WTC11 (cell line): ENCODE data around the gene AJM1. TPM values are rescaled to one million over a fixed set of nuclear protein-coding genes. Genes with fewer than 3 reads are reported as not detected.

Experiments
- ATAC-seq: fragments of 200-7000 bp; cut with Tn5 transposase; 2 replicates; pipeline ENCODE4 v1.10.0; 2021; ENCODE audit warnings: mild to moderate bottlenecking, moderate library complexity
- CTCF ChIA-PET: fragments of 300-600 bp; sonication (Branson Sonifier 250); formaldehyde crosslinking; loops from one replicate; lab custom pipeline; 2021; ENCODE audit warnings: antibody characterized with exemption; lab: Charles Lee
- POLR2A ChIA-PET: fragments of 350-600 bp; sonication (Branson Sonifier 250); formaldehyde crosslinking; loops from one replicate; lab custom pipeline; 2021; ENCODE audit warnings: antibody characterized with exemption; lab: Charles Lee
- DNase-seq: peaks from one replicate; pipeline ENCODE4 v3.0.0; 2021; ENCODE audit warnings: low spot score
- H3K27ac Mint-ChIP-seq: 2 replicates; pipeline ENCODE4 v1.8.0; 2021; ENCODE audit warnings: mixed read lengths
- H3K27me3 Mint-ChIP-seq: 2 replicates; pipeline ENCODE4 v1.8.0; 2021; ENCODE audit warnings: low read depth, mild to moderate bottlenecking, moderate library complexity, mixed read lengths
- H3K36me3 Mint-ChIP-seq: 2 replicates; pipeline ENCODE4 v1.8.0; 2021; ENCODE audit warnings: mixed read lengths
- H3K4me1 Mint-ChIP-seq: 2 replicates; pipeline ENCODE4 v1.8.0; 2022; ENCODE audit warnings: mixed read lengths
- H3K4me3 Mint-ChIP-seq: 2 replicates; pipeline ENCODE4 v1.8.0; 2021; ENCODE audit warnings: mild to moderate bottlenecking, moderate library complexity, mixed read lengths
- H3K9me3 Mint-ChIP-seq: 2 replicates; pipeline ENCODE4 v1.8.0; 2021; ENCODE audit warnings: mixed read lengths
- ATF6 ChIP-seq: sonication (generic); formaldehyde crosslinking; IDR thresholded peaks from 2 replicates; pipeline ENCODE4 v1.8.1; 2023; ENCODE audit warnings: mild to moderate bottlenecking, missing genetic modification reagents
- JUN ChIP-seq: sonication (generic); formaldehyde crosslinking; IDR thresholded peaks from 2 replicates; pipeline ENCODE4 v1.8.0; 2023; ENCODE audit warnings: mild to moderate bottlenecking, missing genetic modification reagents
- KAT7 ChIP-seq: sonication (generic); formaldehyde crosslinking; IDR thresholded peaks from 2 replicates; pipeline ENCODE4 v1.8.1; 2023; ENCODE audit warnings: missing genetic modification reagents, mild to moderate bottlenecking, borderline replicate concordance
- SOX15 ChIP-seq: fragments of 250-450 bp; sonication (Bioruptor Pico); IDR thresholded peaks from 2 replicates; pipeline ENCODE4 v1.9.0; 2021; ENCODE audit warnings: mild to moderate bottlenecking
- TP53 ChIP-seq: sonication (generic); formaldehyde crosslinking; IDR thresholded peaks from 2 replicates; pipeline ENCODE4 v1.8.1; 2023; ENCODE audit warnings: mild to moderate bottlenecking, missing genetic modification reagents
- ZNF138 ChIP-seq: sonication (generic); formaldehyde crosslinking; conservative IDR thresholded peaks from 2 replicates; pipeline ENCODE4 v1.8.1; 2022; ENCODE audit warnings: mild to moderate bottlenecking, moderate library complexity, missing genetic modification reagents
- ZNF396 ChIP-seq: fragments of 250-450 bp; sonication (Bioruptor Pico); IDR thresholded peaks from 2 replicates; pipeline ENCODE4 v1.8.0; 2021; ENCODE audit warnings: mild to moderate bottlenecking, moderate library complexity, borderline replicate concordance
- ZNF425 ChIP-seq: fragments of 250-450 bp; sonication (Bioruptor Pico); conservative IDR thresholded peaks from 2 replicates; pipeline ENCODE4 v1.9.0; 2021; ENCODE audit warnings: mild to moderate bottlenecking
- total RNA-seq: library from RNA; stranded (reverse); gene quantifications from 3 replicates; pipeline ENCODE4 v1.2.3, GENCODE V29; 2021
- TF ChIP-seq, protein P1 (sequence below): sonication (generic); formaldehyde crosslinking; IDR thresholded peaks from 2 replicates; pipeline ENCODE4 v1.8.1; 2022; ENCODE audit warnings: missing genetic modification reagents, borderline replicate concordance
- TF ChIP-seq, protein P2 (sequence below): sonication (generic); formaldehyde crosslinking; IDR thresholded peaks from 2 replicates; pipeline ENCODE4 v1.8.0; 2022; ENCODE audit warnings: missing genetic modification reagents
- TF ChIP-seq, protein P3 (sequence below): sonication (generic); formaldehyde crosslinking; IDR thresholded peaks from 2 replicates; pipeline ENCODE4 v1.8.1; 2023; ENCODE audit warnings: mild to moderate bottlenecking, missing genetic modification reagents, borderline replicate concordance

The AJM1 gene
- total RNA-seq, 1 experiment from 2014 or later = 1.6 TPM

- TF ChIP-seq ZNF138 (CRISPR knock-in tag) = no peak
- no peak for TF ChIP-seq KAT7 (CRISPR knock-in tag)
These were observed 7.9 kb downstream of the AJM1 start (continued) for GRCh38 chr9:136849960-136850865.

DNA sequence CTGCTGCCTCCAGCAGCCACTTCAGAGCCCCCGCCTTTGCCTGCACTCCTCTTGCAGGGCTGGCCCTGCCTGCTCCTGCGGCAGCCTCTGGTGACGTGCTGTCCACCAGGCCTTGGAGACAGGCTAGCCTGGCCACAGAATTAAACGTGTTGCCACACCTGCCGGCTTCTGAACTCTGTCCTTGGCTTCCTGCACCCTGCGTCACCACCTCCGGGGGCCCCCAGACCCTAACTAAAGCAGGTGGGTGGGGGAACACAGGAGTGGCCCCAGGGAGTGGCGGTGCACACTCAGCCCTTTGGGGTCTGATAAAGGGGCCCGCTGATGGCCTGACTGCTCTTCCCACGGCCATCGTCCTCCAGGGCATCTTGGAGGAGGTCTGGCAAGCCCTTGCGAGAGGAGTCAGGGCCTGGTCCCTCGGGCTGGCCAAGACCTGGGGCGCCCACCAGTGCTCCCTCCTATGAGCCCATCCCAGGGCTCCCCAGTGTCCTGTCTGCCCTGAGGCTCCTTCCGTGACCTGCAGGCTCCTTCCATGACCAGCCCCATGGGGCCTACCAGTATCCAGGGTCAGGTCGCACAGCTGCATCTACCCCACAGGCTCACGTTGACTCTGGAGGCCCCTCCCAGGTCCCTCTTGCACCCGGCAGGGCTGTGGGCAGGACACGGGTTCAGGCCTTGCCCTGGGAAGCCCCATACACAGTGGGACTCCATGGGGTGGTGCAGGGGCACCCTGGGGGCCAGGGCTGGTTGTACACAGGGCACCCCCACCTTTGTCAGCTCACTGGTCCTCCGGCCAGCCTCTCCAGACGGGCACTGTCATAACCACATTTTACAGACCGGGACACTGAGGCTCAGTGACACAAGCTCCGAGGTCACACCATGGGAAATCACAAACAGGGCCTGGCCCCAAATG is 8.8 kb downstream of the AJM1 start:
- Mint-ChIP-seq H3K9me3 (no peaks in the 10 kb centered on the region), H3K36me3 (peaks cover 2% of the 10 kb centered on the region; the same call in 1 of the 2 replicates), H3K4me3 (no peak overlapping the region; the same call in 1 of the 2 replicates), H3K27me3 (peaks cover 3% of the 10 kb centered on the region), H3K27ac (no peak overlapping the region), H3K4me1 (peaks cover 4% of the 10 kb centered on the region)
- POLR2A ChIA-PET = interaction anchor here (0.8 to 1.0 kb wide), 2 partner anchors 9 to 11 kb away, joined by 3 read pairs; no protein-coding TSS in a partner anchor
- DNase-seq (no peak), ATAC-seq (no peak)
- CTCF ChIA-PET = interaction anchor here (1.2 kb wide), 1 partner anchor 184 kb away, joined by 3 read pairs; no protein-coding TSS in a partner anchor
- TF ChIP-seq SOX15 (CRISPR knock-in tag) (no peak), ZNF396 (CRISPR knock-in tag) (no peak), JUN (CRISPR knock-in tag) (no peak), ATF6 (CRISPR knock-in tag) (no peak), TP53 (CRISPR knock-in tag) (no peak), ZNF425 (CRISPR knock-in tag) (no peak)
- TF ChIP-seq, protein P1, sequence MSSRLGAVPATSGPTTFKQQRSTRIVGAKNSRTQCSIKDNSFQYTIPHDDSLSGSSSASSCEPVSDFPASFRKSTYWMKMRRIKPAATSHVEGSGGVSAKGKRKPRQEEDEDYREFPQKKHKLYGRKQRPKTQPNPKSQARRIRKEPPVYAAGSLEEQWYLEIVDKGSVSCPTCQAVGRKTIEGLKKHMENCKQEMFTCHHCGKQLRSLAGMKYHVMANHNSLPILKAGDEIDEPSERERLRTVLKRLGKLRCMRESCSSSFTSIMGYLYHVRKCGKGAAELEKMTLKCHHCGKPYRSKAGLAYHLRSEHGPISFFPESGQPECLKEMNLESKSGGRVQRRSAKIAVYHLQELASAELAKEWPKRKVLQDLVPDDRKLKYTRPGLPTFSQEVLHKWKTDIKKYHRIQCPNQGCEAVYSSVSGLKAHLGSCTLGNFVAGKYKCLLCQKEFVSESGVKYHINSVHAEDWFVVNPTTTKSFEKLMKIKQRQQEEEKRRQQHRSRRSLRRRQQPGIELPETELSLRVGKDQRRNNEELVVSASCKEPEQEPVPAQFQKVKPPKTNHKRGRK = no peak
- TF ChIP-seq, protein P2, sequence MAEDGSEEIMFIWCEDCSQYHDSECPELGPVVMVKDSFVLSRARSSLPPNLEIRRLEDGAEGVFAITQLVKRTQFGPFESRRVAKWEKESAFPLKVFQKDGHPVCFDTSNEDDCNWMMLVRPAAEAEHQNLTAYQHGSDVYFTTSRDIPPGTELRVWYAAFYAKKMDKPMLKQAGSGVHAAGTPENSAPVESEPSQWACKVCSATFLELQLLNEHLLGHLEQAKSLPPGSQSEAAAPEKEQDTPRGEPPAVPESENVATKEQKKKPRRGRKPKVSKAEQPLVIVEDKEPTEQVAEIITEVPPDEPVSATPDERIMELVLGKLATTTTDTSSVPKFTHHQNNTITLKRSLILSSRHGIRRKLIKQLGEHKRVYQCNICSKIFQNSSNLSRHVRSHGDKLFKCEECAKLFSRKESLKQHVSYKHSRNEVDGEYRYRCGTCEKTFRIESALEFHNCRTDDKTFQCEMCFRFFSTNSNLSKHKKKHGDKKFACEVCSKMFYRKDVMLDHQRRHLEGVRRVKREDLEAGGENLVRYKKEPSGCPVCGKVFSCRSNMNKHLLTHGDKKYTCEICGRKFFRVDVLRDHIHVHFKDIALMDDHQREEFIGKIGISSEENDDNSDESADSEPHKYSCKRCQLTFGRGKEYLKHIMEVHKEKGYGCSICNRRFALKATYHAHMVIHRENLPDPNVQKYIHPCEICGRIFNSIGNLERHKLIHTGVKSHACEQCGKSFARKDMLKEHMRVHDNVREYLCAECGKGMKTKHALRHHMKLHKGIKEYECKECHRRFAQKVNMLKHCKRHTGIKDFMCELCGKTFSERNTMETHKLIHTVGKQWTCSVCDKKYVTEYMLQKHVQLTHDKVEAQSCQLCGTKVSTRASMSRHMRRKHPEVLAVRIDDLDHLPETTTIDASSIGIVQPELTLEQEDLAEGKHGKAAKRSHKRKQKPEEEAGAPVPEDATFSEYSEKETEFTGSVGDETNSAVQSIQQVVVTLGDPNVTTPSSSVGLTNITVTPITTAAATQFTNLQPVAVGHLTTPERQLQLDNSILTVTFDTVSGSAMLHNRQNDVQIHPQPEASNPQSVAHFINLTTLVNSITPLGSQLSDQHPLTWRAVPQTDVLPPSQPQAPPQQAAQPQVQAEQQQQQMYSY (CRISPR knock-in tag) = no peak
- TF ChIP-seq, protein P3, sequence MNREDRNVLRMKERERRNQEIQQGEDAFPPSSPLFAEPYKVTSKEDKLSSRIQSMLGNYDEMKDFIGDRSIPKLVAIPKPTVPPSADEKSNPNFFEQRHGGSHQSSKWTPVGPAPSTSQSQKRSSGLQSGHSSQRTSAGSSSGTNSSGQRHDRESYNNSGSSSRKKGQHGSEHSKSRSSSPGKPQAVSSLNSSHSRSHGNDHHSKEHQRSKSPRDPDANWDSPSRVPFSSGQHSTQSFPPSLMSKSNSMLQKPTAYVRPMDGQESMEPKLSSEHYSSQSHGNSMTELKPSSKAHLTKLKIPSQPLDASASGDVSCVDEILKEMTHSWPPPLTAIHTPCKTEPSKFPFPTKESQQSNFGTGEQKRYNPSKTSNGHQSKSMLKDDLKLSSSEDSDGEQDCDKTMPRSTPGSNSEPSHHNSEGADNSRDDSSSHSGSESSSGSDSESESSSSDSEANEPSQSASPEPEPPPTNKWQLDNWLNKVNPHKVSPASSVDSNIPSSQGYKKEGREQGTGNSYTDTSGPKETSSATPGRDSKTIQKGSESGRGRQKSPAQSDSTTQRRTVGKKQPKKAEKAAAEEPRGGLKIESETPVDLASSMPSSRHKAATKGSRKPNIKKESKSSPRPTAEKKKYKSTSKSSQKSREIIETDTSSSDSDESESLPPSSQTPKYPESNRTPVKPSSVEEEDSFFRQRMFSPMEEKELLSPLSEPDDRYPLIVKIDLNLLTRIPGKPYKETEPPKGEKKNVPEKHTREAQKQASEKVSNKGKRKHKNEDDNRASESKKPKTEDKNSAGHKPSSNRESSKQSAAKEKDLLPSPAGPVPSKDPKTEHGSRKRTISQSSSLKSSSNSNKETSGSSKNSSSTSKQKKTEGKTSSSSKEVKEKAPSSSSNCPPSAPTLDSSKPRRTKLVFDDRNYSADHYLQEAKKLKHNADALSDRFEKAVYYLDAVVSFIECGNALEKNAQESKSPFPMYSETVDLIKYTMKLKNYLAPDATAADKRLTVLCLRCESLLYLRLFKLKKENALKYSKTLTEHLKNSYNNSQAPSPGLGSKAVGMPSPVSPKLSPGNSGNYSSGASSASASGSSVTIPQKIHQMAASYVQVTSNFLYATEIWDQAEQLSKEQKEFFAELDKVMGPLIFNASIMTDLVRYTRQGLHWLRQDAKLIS (CRISPR knock-in tag) = no peak
- TF ChIP-seq, all 79 proteins: peak for 0
